Measurements from ENCODE around the gene TMEM238L.

TMEM238L gene

DNA sequence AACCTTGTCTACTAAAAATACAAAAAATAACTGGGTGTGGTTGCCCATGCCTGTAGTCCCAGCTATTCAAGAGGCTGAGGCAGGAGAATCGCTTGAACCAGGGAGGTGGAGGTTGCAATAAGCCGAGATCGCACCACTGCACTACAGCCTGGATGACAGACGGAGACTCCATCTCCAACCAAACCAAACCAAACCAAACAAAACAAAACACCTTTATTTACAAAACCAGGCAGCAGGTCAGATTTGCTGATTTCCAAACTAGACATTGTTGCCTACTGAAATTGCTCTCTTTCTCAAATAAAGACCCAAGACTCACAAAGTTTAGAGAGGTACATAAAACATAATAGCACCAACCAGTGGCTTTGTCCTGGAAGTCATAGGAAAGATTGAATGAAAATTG, 5.7 kb upstream of the TMEM238L start:
- Histone ChIP-seq H3K36me3 (no peaks in the 10 kb centered on the region), H3K4me1 (no peaks in the 10 kb centered on the region), H3K27me3 (no peaks in the 10 kb centered on the region), H3K4me3 (ENCODE audit: low read depth, low read length) (no peak overlapping the region), H3K9me3 (no peaks in the 10 kb centered on the region)
- DNase-seq, result no peak
- TF ChIP-seq, protein P1, sequence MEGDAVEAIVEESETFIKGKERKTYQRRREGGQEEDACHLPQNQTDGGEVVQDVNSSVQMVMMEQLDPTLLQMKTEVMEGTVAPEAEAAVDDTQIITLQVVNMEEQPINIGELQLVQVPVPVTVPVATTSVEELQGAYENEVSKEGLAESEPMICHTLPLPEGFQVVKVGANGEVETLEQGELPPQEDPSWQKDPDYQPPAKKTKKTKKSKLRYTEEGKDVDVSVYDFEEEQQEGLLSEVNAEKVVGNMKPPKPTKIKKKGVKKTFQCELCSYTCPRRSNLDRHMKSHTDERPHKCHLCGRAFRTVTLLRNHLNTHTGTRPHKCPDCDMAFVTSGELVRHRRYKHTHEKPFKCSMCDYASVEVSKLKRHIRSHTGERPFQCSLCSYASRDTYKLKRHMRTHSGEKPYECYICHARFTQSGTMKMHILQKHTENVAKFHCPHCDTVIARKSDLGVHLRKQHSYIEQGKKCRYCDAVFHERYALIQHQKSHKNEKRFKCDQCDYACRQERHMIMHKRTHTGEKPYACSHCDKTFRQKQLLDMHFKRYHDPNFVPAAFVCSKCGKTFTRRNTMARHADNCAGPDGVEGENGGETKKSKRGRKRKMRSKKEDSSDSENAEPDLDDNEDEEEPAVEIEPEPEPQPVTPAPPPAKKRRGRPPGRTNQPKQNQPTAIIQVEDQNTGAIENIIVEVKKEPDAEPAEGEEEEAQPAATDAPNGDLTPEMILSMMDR (IDR thresholded peaks at IDR 0.05; ENCODE audit: low read depth, low read length), result no peak

DNA sequence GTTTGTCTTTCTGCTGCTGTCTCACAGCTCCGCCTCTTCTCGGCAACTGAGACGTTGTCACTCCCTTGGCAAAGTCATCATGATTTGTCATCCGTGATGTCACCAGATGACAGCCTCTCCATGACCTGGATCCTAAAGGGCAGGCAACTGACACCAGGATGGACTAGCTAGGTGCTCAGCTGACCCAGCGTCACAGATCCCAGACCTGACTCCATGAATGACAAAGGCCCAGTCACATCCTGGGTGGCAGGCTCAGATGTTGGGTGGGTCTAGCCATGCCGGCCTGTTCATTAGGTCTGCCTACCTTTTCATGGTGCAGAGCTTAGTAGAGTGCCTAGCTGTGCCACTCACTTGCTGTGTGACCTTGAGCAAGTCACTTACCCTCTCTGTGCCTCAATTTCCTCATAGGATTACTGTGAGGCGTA, 3.8 kb upstream of the TMEM238L start:
- H3K27me3 ChIP-seq, result no peaks in the 10 kb centered on the region
- TF ChIP-seq, protein P1 (IDR thresholded peaks at IDR 0.05; ENCODE audit: low read depth, low read length), result no peak
- DNase-seq, result no peak
- no peaks in the 10 kb centered on the region for H3K9me3 ChIP-seq
- H3K4me1 ChIP-seq, result no peaks in the 10 kb centered on the region
- no peaks in the 10 kb centered on the region for H3K36me3 ChIP-seq
- no peak overlapping the region for H3K4me3 ChIP-seq (ENCODE audit: low read depth, low read length)

DNA sequence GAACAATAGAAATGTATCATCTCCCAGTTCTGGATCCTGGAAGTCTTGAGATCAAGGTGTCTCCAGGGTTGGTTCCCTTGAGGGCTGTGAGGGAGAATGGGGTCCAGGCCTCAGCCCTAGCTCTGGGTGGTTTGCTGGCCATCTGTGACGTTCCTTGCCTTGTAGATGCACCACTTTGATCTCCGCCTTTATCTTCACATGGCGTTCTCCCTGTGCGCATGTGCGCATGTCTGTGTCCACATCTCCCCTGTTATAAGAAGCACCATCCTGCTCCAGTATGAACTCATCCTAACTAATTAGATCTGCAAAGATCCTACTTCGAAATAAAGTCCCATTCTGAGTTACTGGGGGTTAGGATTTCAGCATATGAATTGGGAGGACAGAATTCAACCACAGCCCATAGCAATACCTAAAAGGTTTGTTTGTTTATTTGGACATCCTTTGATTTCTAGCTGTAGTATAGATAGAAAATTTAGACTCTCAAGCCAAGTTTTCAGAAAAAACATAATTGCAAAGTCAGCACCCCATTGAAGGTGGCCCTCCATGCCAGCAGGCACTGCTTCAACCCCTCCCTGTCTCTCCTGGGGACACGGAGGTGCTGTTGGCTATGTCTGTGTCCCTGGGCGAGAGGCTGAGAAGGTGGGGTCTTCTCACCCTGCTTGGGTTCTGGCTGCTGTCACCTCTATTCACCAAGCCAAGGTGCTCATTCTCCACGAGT, 2.8 kb upstream of the TMEM238L start:
- no peaks in the 10 kb centered on the region for H3K36me3 ChIP-seq
- no peak overlapping the region for H3K4me3 ChIP-seq (ENCODE audit: low read depth, low read length)
- no peaks in the 10 kb centered on the region for H3K27me3 ChIP-seq
- TF ChIP-seq, protein P1 (IDR thresholded peaks at IDR 0.05; ENCODE audit: low read depth, low read length), result no peak
- no peak for DNase-seq
- no peaks in the 10 kb centered on the region for H3K9me3 ChIP-seq
- H3K4me1 ChIP-seq, result no peaks in the 10 kb centered on the region

DNA sequence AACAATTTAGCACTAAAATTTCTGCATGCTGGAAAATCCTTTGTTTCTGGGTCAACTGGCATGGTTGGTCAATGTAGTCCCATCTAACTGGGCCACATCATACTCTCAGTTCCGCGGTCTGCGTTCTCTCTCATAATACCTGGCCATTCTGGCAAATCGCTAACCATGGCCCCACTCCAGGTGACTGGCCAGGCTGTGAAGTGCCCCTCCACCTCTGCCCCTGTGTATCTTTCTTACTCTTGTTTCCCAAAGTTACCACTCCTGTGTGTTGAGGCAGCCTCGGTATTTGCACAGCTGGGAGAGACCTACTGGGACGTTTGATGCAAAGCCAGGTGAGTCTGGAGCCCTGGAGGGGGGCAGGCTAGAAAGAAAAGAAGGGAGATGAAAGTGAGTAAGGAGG, 2.0 kb upstream of the TMEM238L start:
- Histone ChIP-seq H3K36me3 (no peaks in the 10 kb centered on the region), H3K4me1 (no peaks in the 10 kb centered on the region), H3K27me3 (no peaks in the 10 kb centered on the region), H3K9me3 (no peaks in the 10 kb centered on the region), H3K4me3 (ENCODE audit: low read depth, low read length) (no peak overlapping the region)
- TF ChIP-seq, protein P1 (IDR thresholded peaks at IDR 0.05; ENCODE audit: low read depth, low read length), result no peak
- DNase-seq, result no peak

GRCh38 chr17:10804546-10804945, 647 bp upstream of the TMEM238L start:
- no peak for DNase-seq
- H3K4me1 ChIP-seq, result no peaks in the 10 kb centered on the region
- TF ChIP-seq, protein P1 (IDR thresholded peaks at IDR 0.05; ENCODE audit: low read depth, low read length), result no peak
- H3K9me3 ChIP-seq, result no peaks in the 10 kb centered on the region
- no peaks in the 10 kb centered on the region for H3K27me3 ChIP-seq
- H3K4me3 ChIP-seq (ENCODE audit: low read depth, low read length), result no peak overlapping the region
- no peaks in the 10 kb centered on the region for H3K36me3 ChIP-seq

DNA sequence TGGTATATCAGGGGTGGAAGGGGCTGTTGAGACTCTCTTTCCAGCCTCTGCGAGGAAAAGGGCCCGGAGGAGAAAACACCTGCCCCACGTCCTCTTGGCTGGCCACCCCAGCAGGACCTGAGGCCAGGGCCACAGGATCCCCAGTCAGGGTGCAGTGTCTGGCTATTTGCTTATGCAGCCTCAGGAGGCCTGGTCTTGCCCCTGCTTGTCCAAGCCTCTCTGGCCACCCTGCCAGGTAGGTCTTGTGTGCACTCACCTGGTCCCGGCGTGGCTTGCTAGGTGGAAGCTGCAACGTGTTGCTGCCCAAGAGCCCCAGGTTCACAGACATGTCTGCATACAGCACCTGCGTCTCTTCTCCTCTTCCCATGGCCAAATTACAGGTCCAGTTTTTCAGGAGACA, 549 bp downstream of the TMEM238L start:
- Histone ChIP-seq H3K4me1 (no peaks in the 10 kb centered on the region), H3K27me3 (no peaks in the 10 kb centered on the region), H3K4me3 (ENCODE audit: low read depth, low read length) (no peak overlapping the region), H3K36me3 (no peaks in the 10 kb centered on the region), H3K9me3 (no peaks in the 10 kb centered on the region)
- DNase-seq, result no peak
- TF ChIP-seq, protein P1 (IDR thresholded peaks at IDR 0.05; ENCODE audit: low read depth, low read length), result no peak
